ENCODE measurements around the gene SMAD9. TPM values are rescaled to one million over a fixed set of nuclear protein-coding genes. Genes with fewer than 3 reads are reported as not detected.

The SMAD9 gene
- total RNA-seq, 1 experiment from 2014 or later, result 0.87 TPM

- H3K27ac ChIP-seq (ENCODE audit: low read length), result no peak overlapping the region
- POLR2A ChIA-PET (ENCODE audit: unreplicated experiment), result no interaction called here
- H3K79me2 ChIP-seq (ENCODE audit: low read length), result no peaks in the 10 kb centered on the region
- intact Hi-C loops (cut with micrococcal nuclease), result loop anchor here (1.0 to 2.0 kb wide), 2 partner anchors 420 to 558 kb away; no protein-coding TSS in a partner anchor
- DNase-seq, result no peak
- no TSS peak for BruUV-seq (replicated peaks)
- no peak overlapping the region for H3K4me3 ChIP-seq (ENCODE audit: low read length)
- no peaks in the 10 kb centered on the region for H3K36me3 ChIP-seq (ENCODE audit: low read depth, low read length)
- H2AFZ ChIP-seq (ENCODE audit: low read length), result no peak overlapping the region
- no peaks in the 10 kb centered on the region for H3K9me2 ChIP-seq (replicated peaks; ENCODE audit: low read length)
- H3K4me2 ChIP-seq (ENCODE audit: low read length), result no peak overlapping the region
- no peak overlapping the region for H3K9ac ChIP-seq (ENCODE audit: low read length)
- TF ChIP-seq CTCF (conservative IDR thresholded peaks at IDR 0.05; ENCODE audit: low read depth, low read length) (no peak), EZH2 (IDR thresholded peaks at IDR 0.05; ENCODE audit: low read length, unreplicated experiment) (no peak), EZH2phosphoT487 (IDR thresholded peaks at IDR 0.05; ENCODE audit: borderline replicate concordance, low read length) (no peak)
- ATAC-seq, result no peak
- H3K27me3 ChIP-seq (ENCODE audit: low read length), result no peaks in the 10 kb centered on the region
- H4K20me1 ChIP-seq (ENCODE audit: low read length), result no peaks in the 10 kb centered on the region
- CTCF ChIA-PET, result interaction anchor here (0.6 to 1.0 kb wide), 2 partner anchors 105 to 445 kb away, joined by 5 to 9 read pairs; no protein-coding TSS in a partner anchor
- no peaks in the 10 kb centered on the region for H3K9me3 ChIP-seq (ENCODE audit: low read length)
- no peaks in the 10 kb centered on the region for H3K4me1 ChIP-seq (ENCODE audit: insufficient read depth, low read length)
- no peaks in the 10 kb centered on the region for H3F3A ChIP-seq (ENCODE audit: low read length, unreplicated experiment)
Observed at GRCh38 chr13:36840718-36841250, 79.3 kb downstream of the SMAD9 start.

GRCh38 chr13:36839981-36840380, 80.1 kb downstream of the SMAD9 start:
- intact Hi-C loops (cut with micrococcal nuclease), result loop anchor here (2.0 kb wide), 1 partner anchor 557 kb away; no protein-coding TSS in a partner anchor

More at GRCh38 chr13:36839981-36840380, 80.1 kb downstream of the SMAD9 start:
- TF ChIP-seq EZH2 (IDR thresholded peaks at IDR 0.05; ENCODE audit: low read length, unreplicated experiment) (no peak), CTCF (conservative IDR thresholded peaks at IDR 0.05; ENCODE audit: low read depth, low read length) (no peak)
- H3F3A ChIP-seq (ENCODE audit: low read length, unreplicated experiment), result no peaks in the 10 kb centered on the region
- no peak overlapping the region for H3K4me2 ChIP-seq (ENCODE audit: low read length)
- POLR2A ChIA-PET (ENCODE audit: unreplicated experiment), result no interaction called here
- CTCF ChIA-PET, result interaction anchor here (0.6 kb wide), 1 partner anchor 444 kb away, joined by 9 read pairs; no protein-coding TSS in a partner anchor
- H3K27me3 ChIP-seq (ENCODE audit: low read length), result no peaks in the 10 kb centered on the region
- no peaks in the 10 kb centered on the region for H3K9me2 ChIP-seq (replicated peaks; ENCODE audit: low read length)
- no peaks in the 10 kb centered on the region for H3K79me2 ChIP-seq (ENCODE audit: low read length)
- no peak for DNase-seq
- no peak overlapping the region for H3K27ac ChIP-seq (ENCODE audit: low read length)
- no peaks in the 10 kb centered on the region for H4K20me1 ChIP-seq (ENCODE audit: low read length)
- H3K36me3 ChIP-seq (ENCODE audit: low read depth, low read length), result no peaks in the 10 kb centered on the region
- no TSS peak for BruUV-seq (replicated peaks)
- H2AFZ ChIP-seq (ENCODE audit: low read length), result no peak overlapping the region
- no peaks in the 10 kb centered on the region for H3K4me1 ChIP-seq (ENCODE audit: insufficient read depth, low read length)
- H3K4me3 ChIP-seq (ENCODE audit: low read length), result no peak overlapping the region
- no peaks in the 10 kb centered on the region for H3K9me3 ChIP-seq (ENCODE audit: low read length)
- no peak overlapping the region for H3K9ac ChIP-seq (ENCODE audit: low read length)
- ATAC-seq, result no peak
